CD4-positive, alpha-beta T cell treated with Interleukin-6 at 100 ng/mL for 8 hours (primary cell): ENCODE results near the gene ACTR8.

Experiments used
- DNase-seq: peaks from one replicate; pipeline ENCODE4 v3.0.0-alpha.2; 2020; ENCODE audit warnings: mixed read lengths, low spot score

The ACTR8 gene

GRCh38 chr3:53865732-53866499 is 16.0 kb downstream of the ACTR8 start:
- no peak for DNase-seq

GRCh38 chr3:53863145-53863544 is 18.8 kb downstream of the ACTR8 start:
- DNase-seq, result no peak

GRCh38 chr3:53862241-53862640 is 19.7 kb downstream of the ACTR8 start:
- no peak for DNase-seq

- no peak for DNase-seq
Measured at GRCh38 chr3:53860196-53860595, 21.8 kb downstream of the ACTR8 start.

GRCh38 chr3:53859178-53859577 is 22.8 kb downstream of the ACTR8 start:
- no peak for DNase-seq

- no peak for DNase-seq
Measured at GRCh38 chr3:53858096-53858741, 23.7 kb downstream of the ACTR8 start.

- no peak for DNase-seq
Measured at GRCh38 chr3:53856964-53857363, 25.0 kb downstream of the ACTR8 start.

GRCh38 chr3:53850895-53851294 is 31.1 kb downstream of the ACTR8 start:
- no peak for DNase-seq

- no peak for DNase-seq
Measured at GRCh38 chr3:53849916-53850315, 32.0 kb downstream of the ACTR8 start.

GRCh38 chr3:53846851-53847155 is 35.1 kb downstream of the ACTR8 start:
- no peak for DNase-seq

GRCh38 chr3:53846134-53846850 is 35.7 kb downstream of the ACTR8 start, which contains the start of the genes CHDH and IL17RB:
CHDH (minus strand) TSS chr3:53846419; CDS start chr3:53824008, 22,411 bp downstream.
IL17RB (plus strand) TSS chr3:53846568; CDS start chr3:53846589, 21 bp downstream.
- no peak for DNase-seq

GRCh38 chr3:53845881-53846133 is 36.1 kb downstream of the ACTR8 start:
- DNase-seq, result no peak

GRCh38 chr3:53845103-53845880 is 36.7 kb downstream of the ACTR8 start:
- no peak for DNase-seq

- no peak for DNase-seq
Measured at GRCh38 chr3:53844262-53845102, 37.5 kb downstream of the ACTR8 start.

- DNase-seq, result no peak
Measured at GRCh38 chr3:53843195-53844177, 38.5 kb downstream of the ACTR8 start.

- DNase-seq, result no peak
Measured at GRCh38 chr3:53842436-53843194, 39.3 kb downstream of the ACTR8 start.

- no peak for DNase-seq
Measured at GRCh38 chr3:53841296-53841695, 40.7 kb downstream of the ACTR8 start.

GRCh38 chr3:53837331-53837730 is 44.6 kb downstream of the ACTR8 start:
- DNase-seq, result no peak

GRCh38 chr3:53836084-53836872 is 45.7 kb downstream of the ACTR8 start:
- no peak for DNase-seq
